Lung (tissue), 12 donors: ENCODE measurements around the gene TMEM270. TPM values are rescaled to one million over a fixed set of nuclear protein-coding genes. Genes with fewer than 3 reads are reported as not detected.

Experiments
- ATAC-seq: fragments of 200-7000 bp; cut with Tn5 transposase; one replicate; pipeline ENCODE4 v1.9.1; 2020; ENCODE audit warnings: moderate number of reproducible peaks; ENCODE audit not compliant: insufficient read depth, low FRiP score
- DNase-seq, 3 donors: peaks; one replicate each; pipeline ENCODE4 v3.0.0-alpha.2; 2013 to 2017
- H3K27ac ChIP-seq, 2 donors: one replicate each; pipeline ENCODE4 v1.5.1; 2013; ENCODE audit warnings: mild to moderate bottlenecking in 2 of 2, moderate library complexity in 2 of 2, control low read depth in 1 of 2, inconsistent platforms in 1 of 2, low read depth in 1 of 2, low read length in 1 of 2
- H3K27me3 ChIP-seq, 3 donors: one replicate each; pipeline ENCODE4 v1.5.1; 2013; ENCODE audit warnings: low read length in 2 of 3; ENCODE audit not compliant: control insufficient read depth in 3 of 3, insufficient read depth in 3 of 3
- H3K36me3 ChIP-seq, 4 donors: one replicate each; pipeline ENCODE4 v1.5.1; 2013; ENCODE audit warnings: low read length in 4 of 4, mild to moderate bottlenecking in 1 of 4, moderate library complexity in 1 of 4; ENCODE audit not compliant: control insufficient read depth in 4 of 4, insufficient read depth in 4 of 4
- H3K4me1 ChIP-seq, 5 donors: one replicate each; pipeline ENCODE4 v1.5.1; 2013; ENCODE audit warnings: low read length in 5 of 5, mild to moderate bottlenecking in 2 of 5, moderate library complexity in 1 of 5; ENCODE audit not compliant: control insufficient read depth in 5 of 5, insufficient read depth in 5 of 5
- H3K4me3 ChIP-seq: one replicate; pipeline ENCODE4 v1.5.1; 2013; ENCODE audit warnings: mild to moderate bottlenecking, control low read depth, moderate library complexity
- H3K9ac ChIP-seq, 2 donors: one replicate each; pipeline ENCODE4 v1.5.1; 2013; ENCODE audit warnings: low read length in 2 of 2, control low read depth in 1 of 2; ENCODE audit not compliant: insufficient read depth in 1 of 2
- H3K9me3 ChIP-seq, 4 donors: one replicate each; pipeline ENCODE4 v1.5.1; 2013; ENCODE audit warnings: low read length in 3 of 4, mild to moderate bottlenecking in 1 of 4, moderate library complexity in 1 of 4; ENCODE audit not compliant: control insufficient read depth in 4 of 4, insufficient read depth in 3 of 4
- WGBS, 2 donors: extraction: QIAGEN DNeasy Blood & Tissue Kit; methylation state at CpG; one replicate each; pipeline ENCODE4 v1.1.7; 2013; 5-methylcytosine and 5-hydroxymethylcytosine counted together
- polyA plus RNA-seq, 2 donors: library from polyadenylated mRNA; stranded (reverse); fragments of 200-250 nt; gene quantifications; one replicate each; pipeline ENCODE4 v1.2.1, GENCODE V29; 2013
- total RNA-seq, 2 donors: library from RNA; depleted of rRNA in 1 of 2; stranded (reverse); fragments of >200 nt in 1 of 2; gene quantifications; one replicate each; pipeline ENCODE4 v1.2.1, GENCODE V29; 2014 to 2021
- TF ChIP-seq, protein P1 (sequence below): IDR thresholded peaks from 2 replicates; pipeline ENCODE4 v1.5.1; 2012; ENCODE audit warnings: mild to moderate bottlenecking; ENCODE audit errors: control extremely low read depth, extremely low read depth
- donor health status: control.
- donor health status: control.
- donor health status: Bipolar disorder and iron deficiency.
- donor health status: healthy.
- donor health status: DM: yes; HTN: yes; CAD: no.

Gene TMEM270
- total and polyA plus RNA-seq, 4 donors, result 0.19 to 1.1 (median 0.20) TPM; not detected in 1

DNA sequence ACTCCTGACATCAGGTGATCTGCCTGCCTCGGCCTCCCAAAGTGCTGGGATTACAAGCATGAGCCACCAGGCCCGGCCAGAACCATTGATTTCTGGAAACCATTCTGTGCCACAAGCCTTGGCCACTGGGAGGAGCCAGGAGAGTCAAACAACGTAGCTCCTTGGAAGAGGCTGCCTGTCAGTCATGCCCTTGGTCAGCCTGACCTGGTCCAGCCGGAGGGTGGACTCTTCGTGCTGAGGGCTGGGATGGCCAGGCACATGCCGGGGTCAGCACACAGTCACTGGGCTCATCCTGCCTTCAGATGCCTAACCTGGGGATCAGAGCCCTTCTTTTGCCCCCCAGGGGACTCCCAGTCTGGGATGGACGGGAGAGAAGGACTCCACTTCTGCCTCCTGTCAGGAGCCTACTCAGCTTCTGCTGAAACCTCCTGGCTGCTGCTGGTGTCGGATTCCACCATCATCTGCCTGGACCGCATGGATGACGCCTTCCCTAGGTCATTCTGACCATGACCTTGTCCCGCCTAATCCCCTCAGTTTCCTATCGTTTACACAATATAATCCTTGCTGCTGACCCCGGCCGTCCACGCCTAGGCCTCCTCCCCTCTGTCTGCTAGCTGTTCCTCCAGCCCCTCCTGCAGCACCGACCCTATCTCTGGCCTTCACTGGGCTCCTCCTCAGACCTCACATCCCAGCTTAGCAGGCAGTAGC is 30.4 kb downstream of the TMEM270 start:
- WGBS, 2 donors, result 77 to 83% methylated on average over 16 of the region's 16 CpGs
- no peak for DNase-seq
- Histone ChIP-seq H3K27me3 (no peaks in the 10 kb centered on the region), H3K4me1 (peaks cover 0 to 40% (median 13%) of the 10 kb centered on the region in 5 donors), H3K27ac (peak overlapping the region in 1 of 2 donors; percentile 0), H3K36me3 (no peaks in the 10 kb centered on the region), H3K9ac (no peak overlapping the region), H3K9me3 (no peaks in the 10 kb centered on the region), H3K4me3 (no peak overlapping the region)
- TF ChIP-seq, protein P1, sequence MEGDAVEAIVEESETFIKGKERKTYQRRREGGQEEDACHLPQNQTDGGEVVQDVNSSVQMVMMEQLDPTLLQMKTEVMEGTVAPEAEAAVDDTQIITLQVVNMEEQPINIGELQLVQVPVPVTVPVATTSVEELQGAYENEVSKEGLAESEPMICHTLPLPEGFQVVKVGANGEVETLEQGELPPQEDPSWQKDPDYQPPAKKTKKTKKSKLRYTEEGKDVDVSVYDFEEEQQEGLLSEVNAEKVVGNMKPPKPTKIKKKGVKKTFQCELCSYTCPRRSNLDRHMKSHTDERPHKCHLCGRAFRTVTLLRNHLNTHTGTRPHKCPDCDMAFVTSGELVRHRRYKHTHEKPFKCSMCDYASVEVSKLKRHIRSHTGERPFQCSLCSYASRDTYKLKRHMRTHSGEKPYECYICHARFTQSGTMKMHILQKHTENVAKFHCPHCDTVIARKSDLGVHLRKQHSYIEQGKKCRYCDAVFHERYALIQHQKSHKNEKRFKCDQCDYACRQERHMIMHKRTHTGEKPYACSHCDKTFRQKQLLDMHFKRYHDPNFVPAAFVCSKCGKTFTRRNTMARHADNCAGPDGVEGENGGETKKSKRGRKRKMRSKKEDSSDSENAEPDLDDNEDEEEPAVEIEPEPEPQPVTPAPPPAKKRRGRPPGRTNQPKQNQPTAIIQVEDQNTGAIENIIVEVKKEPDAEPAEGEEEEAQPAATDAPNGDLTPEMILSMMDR, result no peak
- no peak for ATAC-seq

DNA sequence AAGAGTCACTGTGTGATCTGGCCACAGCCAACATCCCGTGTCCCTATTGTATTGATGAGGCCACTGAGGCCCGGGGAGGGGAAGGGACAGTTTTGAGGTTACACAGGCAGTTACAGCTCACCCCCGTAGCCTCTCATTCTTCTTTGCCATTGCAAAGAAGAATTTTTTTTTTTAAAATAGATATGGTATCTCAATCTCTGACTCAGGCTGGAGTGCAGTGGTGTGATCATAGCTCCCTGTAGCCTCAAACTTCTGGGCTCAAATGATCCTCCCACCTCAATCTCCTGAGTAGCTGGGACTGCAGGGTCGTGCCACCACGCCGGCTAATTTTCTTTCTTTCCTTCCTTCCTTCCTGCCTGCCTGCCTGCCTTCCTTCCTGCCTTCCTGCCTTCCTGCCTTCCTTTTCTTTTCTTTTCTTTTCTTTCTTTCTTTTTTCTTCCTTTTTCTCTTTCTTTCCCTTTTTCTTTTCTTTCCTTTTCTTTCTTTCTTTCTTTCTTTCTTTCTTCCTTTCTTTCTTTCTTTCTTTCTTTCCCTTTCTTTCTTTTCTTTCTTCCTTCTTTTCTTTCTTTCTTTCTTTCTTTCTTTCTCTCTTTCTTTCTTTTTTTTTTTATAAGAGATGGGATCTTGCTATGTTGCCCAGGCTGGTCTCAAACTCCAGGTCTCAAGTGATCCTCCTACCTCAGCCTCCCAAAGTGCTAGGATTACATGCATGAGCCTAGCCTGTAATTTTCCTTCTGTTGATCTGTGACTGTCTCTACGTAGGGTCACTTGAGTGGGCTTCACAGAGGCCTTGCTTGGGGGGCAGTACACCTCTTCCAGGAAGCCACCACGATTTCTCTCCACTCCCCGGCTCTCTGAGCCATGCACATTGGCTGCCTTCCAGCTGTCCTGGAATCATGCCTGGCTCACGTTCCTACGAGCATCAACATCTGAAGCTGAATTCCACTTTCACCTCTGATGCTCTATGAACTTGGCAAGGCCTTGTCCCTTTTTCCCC is 31.3 kb downstream of the TMEM270 start:
- peak; percentile 56 to 72 (median 62) for DNase-seq
- Histone ChIP-seq H3K4me3 (no peak overlapping the region), H3K27ac (peak overlapping the region in 1 of 2 donors; percentile 23), H3K4me1 (peaks cover 0 to 31% (median 4%) of the 10 kb centered on the region in 5 donors), H3K36me3 (no peaks in the 10 kb centered on the region), H3K27me3 (no peaks in the 10 kb centered on the region), H3K9me3 (no peaks in the 10 kb centered on the region), H3K9ac (no peak overlapping the region)
- WGBS, 2 donors, result 47 to 61% methylated on average over 11 of the region's 11 CpGs
- TF ChIP-seq, protein P1, result no peak
- no peak for ATAC-seq

- peaks cover 0 to 31% (median 4%) of the 10 kb centered on the region in 5 donors for H3K4me1 ChIP-seq
- peaks cover 0 to 2% (median 0%) of the 10 kb centered on the region in 4 donors for H3K9me3 ChIP-seq
- H3K4me3 ChIP-seq, result no peak overlapping the region
- ATAC-seq, result peak; percentile 14
- peak; percentile 38 to 62 (median 49) for DNase-seq
- H3K27ac ChIP-seq, result peak overlapping the region in 1 of 2 donors; percentile 2
- TF ChIP-seq, protein P1, result no peak
- no peak overlapping the region for H3K9ac ChIP-seq
- H3K36me3 ChIP-seq, result no peaks in the 10 kb centered on the region
- 69 to 79% methylated on average over 22 of the region's 22 CpGs for WGBS, 2 donors
- H3K27me3 ChIP-seq, result no peaks in the 10 kb centered on the region
Observed at GRCh38 chr7:73893342-73894101, 32.6 kb downstream of the TMEM270 start.
